HFF-Myc (cell line): ENCODE data around the gene COL26A1.

Experiments used
- DNase-seq: peaks from one replicate; pipeline ENCODE4 v3.0.0-alpha.2; 2011; ENCODE audit warnings: low read depth; ENCODE audit errors: extremely low read depth
- H3K4me3 ChIP-seq: replicated peaks from 2 replicates; pipeline ENCODE4 v1.5.1; 2011; ENCODE audit warnings: low read depth, mild to moderate bottlenecking, control low read depth, low read length
- TF ChIP-seq, protein P1 (sequence below): IDR thresholded peaks from 2 replicates; pipeline ENCODE4 v1.5.1; 2012; ENCODE audit warnings: mild to moderate bottlenecking, low read depth, low read length, control low read depth; ENCODE audit errors: missing control alignments

COL26A1 gene

DNA sequence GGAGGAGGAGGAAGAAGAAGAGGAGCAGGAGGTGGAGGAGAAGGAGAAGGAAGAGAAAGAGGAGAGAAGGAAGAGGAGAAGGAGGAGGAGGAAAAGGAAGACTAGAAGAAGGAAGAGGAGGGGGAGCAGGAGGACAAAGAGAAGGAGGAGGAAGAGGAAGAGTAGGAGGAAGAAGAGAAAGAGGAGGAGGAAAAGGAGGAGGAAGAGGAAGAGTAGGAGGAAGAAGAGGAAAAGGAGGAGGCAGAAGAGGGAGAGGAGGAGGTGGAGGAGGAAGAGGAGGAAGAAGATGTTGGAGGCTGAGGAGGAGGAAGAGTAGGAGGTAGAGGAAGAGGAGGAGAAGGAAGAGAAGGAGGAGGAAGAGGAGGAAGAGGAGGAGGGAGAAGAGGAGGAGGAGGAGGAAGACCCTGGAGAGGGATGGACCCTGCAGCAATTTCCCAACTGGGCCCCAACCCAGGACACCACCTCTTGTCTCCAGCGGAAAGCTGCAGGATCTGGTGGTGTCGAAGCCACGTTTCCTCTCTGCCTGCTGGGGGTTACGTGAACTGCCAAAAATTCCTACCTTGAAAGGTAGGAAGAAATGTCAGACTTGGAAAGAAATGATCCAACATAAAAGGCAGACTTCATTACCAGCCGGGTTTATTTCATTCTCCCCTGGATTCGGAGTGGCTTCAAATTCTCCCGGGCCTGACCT, 38.9 kb downstream of the COL26A1 start:
- TF ChIP-seq, protein P1, sequence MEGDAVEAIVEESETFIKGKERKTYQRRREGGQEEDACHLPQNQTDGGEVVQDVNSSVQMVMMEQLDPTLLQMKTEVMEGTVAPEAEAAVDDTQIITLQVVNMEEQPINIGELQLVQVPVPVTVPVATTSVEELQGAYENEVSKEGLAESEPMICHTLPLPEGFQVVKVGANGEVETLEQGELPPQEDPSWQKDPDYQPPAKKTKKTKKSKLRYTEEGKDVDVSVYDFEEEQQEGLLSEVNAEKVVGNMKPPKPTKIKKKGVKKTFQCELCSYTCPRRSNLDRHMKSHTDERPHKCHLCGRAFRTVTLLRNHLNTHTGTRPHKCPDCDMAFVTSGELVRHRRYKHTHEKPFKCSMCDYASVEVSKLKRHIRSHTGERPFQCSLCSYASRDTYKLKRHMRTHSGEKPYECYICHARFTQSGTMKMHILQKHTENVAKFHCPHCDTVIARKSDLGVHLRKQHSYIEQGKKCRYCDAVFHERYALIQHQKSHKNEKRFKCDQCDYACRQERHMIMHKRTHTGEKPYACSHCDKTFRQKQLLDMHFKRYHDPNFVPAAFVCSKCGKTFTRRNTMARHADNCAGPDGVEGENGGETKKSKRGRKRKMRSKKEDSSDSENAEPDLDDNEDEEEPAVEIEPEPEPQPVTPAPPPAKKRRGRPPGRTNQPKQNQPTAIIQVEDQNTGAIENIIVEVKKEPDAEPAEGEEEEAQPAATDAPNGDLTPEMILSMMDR = no peak
- H3K4me3 ChIP-seq = no peak overlapping the region
- DNase-seq = no peak

DNA sequence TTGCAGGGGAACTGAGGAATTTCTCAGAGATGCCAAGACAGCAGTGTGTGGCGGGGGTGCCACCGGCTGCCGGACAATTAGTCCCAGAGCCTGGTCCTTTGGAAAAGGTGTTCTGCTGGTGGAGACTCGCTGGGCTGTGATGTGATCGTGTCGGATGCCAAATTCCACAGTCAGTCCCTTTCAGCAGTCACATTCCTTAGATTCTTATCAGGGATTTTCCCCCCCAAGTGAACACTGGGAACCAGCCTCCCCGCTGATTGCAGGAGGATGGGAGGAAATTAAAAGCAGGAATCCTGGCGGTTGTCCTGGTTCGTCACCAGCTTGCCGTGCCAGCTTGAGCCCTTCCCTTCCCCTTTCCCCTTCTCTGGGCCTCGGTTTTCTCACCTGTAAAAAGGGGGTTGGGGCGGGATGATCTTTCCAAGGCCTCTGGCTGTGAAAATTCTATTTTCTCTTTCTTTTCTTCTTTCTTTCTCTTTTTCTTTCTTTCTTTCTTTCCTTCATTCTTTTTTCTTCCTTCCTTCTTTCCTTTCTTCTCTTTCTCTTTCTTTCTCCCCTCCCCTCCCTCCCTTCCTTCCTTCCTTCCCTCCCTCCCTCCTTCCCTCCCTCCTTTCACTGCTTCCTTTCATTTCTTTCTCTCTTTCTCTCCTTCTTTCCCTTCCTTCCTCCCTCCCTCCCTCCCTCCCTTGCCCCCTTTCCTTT, 39.6 kb downstream of the COL26A1 start:
- H3K4me3 ChIP-seq = no peak overlapping the region; the same call in 1 of the 2 replicates
- TF ChIP-seq, protein P1 = no peak
- DNase-seq = peak; percentile 59

DNA sequence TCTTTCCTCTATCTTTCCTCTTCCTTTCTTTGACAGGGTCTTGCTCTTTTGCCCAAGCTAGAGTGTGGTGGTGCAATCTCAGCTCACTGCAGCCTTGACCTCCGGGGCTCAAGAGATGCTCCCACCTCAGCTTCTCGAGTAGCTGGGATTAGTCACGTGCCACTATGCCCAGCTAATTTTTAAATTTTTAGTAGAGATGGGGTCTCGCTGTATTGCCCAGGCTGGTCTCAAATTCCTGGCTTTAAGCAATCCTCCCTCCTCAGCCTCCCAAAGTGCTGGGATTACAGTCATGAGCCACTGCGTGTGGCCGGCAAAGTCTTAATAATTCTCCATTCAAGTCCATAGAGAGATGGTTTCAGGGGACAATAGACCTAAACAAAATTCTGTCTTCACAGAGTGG, 40.2 kb downstream of the COL26A1 start:
- H3K4me3 ChIP-seq = no peak overlapping the region

DNA sequence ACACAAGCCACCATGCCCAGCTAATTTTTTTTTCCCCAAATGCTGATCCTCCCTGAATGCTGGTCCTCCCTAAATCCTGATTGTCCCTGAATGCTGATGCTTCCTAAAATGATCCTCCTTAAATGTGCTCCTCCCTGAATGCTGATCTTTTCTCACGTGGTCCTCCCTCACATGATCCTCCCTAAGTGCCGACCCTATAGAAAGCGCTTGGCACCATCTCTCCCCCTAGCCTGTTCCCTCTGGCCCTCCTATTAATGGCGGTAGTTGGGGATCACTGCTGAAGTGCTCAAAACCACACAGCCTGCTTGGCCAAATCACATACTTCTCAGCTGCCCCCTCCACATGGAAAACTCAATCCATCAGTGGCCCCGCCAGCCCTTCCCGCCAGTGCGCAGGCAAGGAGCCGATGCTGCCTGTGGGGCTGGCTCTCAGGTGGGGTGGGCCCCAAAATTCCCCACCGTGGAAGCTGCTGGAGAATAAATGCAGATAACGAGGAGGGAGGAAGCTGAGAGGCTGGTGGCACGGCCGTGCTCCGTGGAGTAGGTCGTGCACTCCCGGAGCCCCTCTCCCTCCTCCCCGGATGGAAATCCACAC, 42.9 kb downstream of the COL26A1 start:
- H3K4me3 ChIP-seq = no peak overlapping the region
- DNase-seq = no peak
- TF ChIP-seq, protein P1 = no peak

More for the DNA sequence above, 40.2 kb downstream of the COL26A1 start:
- DNase-seq = no peak
- TF ChIP-seq, protein P1 = no peak

DNA sequence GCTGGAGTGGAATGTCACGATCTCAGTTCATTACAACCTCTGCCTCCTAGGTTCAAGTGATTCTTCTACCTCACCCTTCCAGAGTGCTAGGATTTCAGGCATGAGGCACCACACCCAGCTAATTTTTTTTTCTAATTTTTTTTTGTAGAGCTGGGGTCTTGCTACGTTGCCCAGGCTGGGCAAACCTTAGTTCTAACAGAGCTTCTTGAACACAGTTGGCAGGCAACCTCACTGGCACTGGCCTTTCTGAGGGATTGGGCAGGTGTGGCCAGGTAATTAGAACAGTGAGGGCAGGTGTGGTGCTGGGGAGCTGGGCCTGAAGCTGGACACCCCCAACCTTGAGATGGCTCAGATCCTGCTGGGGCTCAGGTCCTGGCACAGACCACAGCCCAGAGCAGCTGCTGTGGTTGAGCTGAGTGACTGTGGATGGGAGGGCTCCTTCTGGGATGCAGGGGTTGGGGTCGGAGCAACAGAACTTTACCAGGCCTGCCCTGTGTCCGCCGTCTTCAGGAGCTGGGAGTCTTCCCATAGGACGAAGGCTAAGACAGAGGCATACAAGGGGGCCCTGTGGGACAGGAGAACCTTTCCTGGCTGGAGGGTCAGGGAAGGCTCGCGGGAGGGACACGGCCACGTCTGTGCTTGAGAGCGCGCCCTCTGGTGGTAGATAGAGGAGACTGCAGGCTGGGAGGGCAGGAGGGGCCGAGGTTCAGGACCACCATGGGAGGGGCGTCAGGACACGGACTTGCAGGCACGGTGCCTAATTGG, 48.2 kb downstream of the COL26A1 start:
- no peak overlapping the region for H3K4me3 ChIP-seq
- TF ChIP-seq, protein P1 = peak; percentile 94
- DNase-seq = no peak

DNA sequence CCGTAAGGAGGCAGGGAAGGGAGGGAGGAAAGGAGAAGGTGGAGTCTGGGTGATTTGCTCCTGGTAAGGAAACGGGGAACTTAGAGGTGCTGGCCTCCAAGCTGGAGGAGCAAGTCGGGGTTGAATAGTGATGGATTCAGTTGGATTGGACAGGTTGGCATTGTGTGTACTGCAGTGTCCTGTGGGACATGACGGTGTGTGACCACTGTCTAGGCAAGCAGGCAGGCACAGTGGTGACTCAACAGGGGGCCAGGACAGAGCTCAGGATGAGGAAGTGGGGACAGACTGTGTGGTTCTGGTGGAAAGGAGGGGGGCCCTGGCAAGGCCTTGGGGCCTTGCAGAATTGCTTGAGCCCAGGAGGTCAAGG, 48.8 kb downstream of the COL26A1 start:
- H3K4me3 ChIP-seq = no peak overlapping the region
- no peak for DNase-seq
- TF ChIP-seq, protein P1 = no peak
